HG02852 (cell line): ENCODE results near the gene RANBP2.

Experiments used
- ATAC-seq: cut with Tn5 transposase; IDR thresholded peaks from one replicate; pipeline ENCODE4 v1.9.1; 2021; ENCODE audit warnings: mild to moderate bottlenecking, moderate library complexity; ENCODE audit not compliant: unreplicated experiment

The RANBP2 gene

DNA sequence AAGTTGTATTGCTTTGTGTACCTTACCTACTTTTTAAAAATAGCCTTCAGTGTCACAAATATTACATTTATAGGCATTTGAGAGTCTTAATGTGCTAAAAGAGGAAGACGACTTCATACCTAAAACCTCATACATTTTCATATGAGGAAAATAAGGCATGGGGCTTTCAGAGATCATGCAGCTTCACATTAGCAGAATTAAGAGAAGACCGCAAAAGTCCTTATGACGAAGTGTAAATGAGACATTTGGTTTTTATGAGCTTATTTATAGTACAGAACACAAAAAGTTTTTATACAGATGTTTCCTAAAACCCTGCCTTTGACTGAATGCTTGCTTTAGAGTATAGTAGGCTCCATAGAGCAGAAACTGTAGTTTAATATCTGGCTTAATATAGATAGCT is 57.2 kb downstream of the RANBP2 start:
- ATAC-seq: peak; percentile 84

DNA sequence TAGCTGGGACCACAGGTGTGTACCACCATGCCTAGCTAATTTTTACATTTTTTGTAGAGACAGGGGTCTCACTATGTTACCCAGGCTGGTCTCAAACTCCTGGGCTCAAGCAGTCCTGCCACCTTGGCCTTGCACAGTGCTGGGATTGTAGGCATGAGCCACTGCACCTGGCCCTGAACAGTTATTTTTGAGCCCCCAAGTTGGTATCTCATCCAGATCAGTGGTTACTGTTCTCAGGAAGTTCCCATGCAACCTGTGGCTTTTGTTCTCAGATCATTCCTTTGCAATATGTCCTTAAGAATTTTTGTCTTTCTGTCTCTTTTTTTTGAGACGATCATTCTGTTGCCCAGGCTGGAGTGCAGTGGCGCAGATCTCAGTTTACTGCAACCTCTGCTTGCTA is 59.6 kb downstream of the RANBP2 start:
- ATAC-seq: no peak

GRCh38 chr2:108786008-108786353 is 66.7 kb downstream of the RANBP2 start:
- no peak for ATAC-seq

DNA sequence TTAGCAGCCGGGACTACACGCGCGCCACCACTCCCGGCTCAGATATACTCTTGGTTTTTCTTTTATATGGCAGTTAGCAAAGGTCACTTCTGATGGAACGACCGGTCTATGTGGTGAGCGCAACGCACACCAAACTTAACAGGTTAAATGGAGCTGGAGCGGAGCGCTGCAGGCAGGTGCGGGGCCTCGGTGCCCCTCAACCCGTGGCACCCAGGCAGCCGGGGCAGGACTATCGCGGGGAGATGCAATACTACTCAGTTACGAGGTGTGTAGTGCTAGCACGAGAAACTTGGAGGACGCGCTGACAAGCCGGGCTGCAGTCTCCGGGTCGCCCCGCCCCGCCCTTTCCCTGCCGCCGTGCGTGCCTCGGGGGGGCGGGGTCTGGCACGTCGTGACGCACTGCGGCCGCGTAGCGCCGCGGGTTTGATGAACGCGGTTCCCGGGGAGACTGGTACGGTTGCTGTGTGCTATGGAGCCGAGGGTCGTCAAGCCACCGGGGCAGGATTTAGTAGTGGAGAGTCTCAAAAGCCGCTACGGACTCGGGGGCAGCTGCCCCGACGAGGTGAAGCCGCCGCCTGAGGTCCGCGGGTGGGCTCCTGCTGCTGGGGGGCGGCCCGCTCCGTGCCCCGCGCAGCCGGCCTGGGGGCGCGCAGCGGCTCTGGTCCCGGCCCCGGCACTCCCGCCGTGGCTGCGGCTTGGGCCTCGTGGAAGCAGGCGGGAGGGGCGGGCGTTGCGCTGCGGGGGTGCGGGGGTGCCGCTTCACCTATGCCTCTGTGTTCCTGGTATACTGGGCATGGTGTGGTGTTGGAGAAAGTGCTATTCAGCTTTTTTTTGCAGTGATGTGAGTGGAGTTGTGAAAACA is 67.3 kb downstream of the RANBP2 start, which contains the start of gene CCDC138:
TSS of gene CCDC138 (plus strand) at position 418 of the 862 bp plus-strand sequence. CDS start at position 470, 52 bp downstream.
- peak; percentile 96 for ATAC-seq

DNA sequence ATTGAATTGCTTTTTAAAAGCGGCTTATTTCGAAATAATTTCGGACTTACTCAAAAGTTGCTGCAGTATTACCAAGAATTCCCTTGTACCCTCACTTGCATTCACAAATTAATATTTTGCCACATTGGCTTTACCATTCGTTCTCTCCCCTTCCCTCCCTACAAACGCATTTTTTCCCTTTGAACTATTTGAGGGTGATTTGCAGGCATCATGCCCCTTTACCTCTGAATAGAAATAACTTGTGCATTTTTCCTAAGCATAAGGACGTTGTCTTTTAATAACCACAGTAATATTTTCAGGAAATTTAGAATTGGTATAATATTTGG is 67.9 kb downstream of the RANBP2 start:
- ATAC-seq: no peak

DNA sequence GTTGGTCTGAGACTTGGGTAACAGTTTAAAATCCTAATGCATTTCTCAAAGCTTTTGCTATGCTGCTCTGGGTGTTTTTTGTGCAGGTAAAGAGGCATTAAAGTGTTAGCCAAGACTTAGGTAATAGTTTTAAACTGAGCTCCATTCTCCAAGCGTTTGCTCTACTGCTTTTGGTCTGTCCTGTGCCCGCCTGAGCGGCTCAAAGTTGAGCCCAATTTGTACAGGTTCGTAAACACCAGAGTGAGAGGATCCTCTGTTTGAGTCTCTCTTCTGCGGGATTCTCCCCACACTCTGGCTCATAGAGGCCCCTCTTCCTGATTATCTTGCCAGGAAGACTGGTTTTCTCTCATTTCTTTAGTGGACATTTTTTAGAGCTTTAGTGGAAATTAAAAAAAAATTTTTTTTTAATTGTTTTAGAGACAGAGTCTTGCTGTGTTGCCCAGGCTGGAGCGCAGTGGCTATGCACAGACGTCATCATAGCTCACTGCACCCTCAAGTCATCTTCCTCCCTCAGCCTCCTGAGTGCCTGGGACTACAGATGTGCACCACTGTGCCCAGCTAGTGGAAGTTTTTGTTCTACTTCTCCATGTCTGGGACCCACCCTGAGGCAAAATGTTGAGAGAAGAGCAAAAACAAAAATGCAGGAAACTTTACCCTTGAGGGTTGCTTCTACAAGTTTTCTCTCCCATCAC is 83.9 kb downstream of the RANBP2 start:
- no peak for ATAC-seq

DNA sequence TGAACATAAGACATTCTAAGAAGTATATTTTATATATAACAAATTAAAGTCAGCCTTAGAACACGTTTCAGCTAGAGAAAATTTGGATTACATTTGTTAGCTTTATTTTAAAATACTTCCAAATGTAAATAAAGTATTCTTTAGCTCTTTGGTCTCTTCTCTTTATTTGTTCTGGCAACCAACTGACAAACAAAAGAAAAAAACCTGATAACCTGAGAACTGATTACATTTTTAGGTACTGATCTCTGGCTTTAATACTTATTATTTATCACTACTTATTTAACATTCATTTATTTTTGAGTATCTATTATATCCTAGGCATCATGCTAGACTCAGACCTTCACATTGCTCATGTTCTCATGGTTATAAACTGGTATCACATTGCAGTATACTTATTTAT is 85.8 kb downstream of the RANBP2 start:
- ATAC-seq: no peak

- ATAC-seq: no peak
Observed at GRCh38 chr2:108805782-108806181, 86.5 kb downstream of the RANBP2 start.

- ATAC-seq: no peak
Observed at GRCh38 chr2:108806371-108807113, 87.3 kb downstream of the RANBP2 start.

- no peak for ATAC-seq
Observed at GRCh38 chr2:108809936-108810335, 90.7 kb downstream of the RANBP2 start.

- no peak for ATAC-seq
Observed at GRCh38 chr2:108810993-108811957, 92.0 kb downstream of the RANBP2 start.

- ATAC-seq: no peak
Observed at GRCh38 chr2:108813732-108814131, 94.5 kb downstream of the RANBP2 start.

GRCh38 chr2:108820482-108820881 is 101.2 kb downstream of the RANBP2 start:
- no peak for ATAC-seq

DNA sequence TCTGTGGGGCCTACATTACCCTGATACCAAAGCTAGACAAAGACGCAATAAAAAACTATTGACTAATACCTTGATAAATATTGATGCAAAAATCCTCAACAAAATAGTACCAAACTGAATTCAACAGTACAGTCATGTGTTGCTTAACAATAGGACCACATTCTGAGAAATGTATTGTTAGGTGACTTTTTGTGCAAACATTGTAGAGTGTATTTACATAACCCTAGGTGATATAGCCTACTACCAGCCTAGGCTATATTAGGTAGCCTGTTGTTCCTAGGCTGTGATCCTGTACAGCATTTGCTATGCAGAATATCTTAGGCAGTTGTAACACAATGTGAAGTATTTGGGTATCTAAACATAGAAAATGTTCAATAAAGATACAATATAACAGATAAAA is 104.0 kb downstream of the RANBP2 start:
- no peak for ATAC-seq

GRCh38 chr2:108824316-108825070 is 105.2 kb downstream of the RANBP2 start:
- ATAC-seq: no peak

DNA sequence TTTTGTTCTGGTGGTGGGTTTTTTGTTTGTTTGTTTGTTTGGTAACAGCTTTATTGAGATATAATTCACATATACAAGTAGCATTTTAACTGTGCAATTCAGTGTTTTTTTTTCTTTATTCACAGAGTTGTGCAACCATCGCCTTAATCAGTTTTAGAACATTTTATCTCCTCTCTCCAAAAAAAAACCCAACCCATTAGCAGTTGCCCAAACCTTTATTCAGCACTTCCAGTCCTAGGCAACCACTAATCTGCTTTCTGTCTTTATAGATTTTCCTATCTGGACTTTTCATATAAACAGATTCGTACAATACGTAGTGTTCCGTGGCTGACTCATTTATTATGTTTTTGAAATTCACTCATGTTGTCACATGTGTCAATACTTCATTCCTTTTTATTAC is 106.0 kb downstream of the RANBP2 start:
- no peak for ATAC-seq

DNA sequence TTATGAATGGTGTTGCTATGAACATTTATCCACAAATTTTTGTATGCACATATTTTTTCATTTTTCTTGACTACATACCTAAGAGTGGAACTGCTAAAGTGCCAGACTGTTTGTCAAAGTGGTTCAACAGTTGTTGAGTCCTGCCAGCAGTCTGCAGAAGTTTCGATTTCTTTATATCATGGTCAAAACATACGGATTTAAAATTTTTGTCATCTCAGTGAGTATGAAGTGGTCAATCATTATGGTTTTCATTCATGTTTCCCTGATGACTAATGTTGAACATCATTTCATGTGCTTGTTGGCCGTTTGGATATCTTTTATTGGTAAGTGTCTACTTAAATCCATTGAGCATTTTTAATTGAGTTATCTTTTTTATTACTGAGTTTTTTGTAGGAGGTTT is 106.5 kb downstream of the RANBP2 start:
- ATAC-seq: no peak

DNA sequence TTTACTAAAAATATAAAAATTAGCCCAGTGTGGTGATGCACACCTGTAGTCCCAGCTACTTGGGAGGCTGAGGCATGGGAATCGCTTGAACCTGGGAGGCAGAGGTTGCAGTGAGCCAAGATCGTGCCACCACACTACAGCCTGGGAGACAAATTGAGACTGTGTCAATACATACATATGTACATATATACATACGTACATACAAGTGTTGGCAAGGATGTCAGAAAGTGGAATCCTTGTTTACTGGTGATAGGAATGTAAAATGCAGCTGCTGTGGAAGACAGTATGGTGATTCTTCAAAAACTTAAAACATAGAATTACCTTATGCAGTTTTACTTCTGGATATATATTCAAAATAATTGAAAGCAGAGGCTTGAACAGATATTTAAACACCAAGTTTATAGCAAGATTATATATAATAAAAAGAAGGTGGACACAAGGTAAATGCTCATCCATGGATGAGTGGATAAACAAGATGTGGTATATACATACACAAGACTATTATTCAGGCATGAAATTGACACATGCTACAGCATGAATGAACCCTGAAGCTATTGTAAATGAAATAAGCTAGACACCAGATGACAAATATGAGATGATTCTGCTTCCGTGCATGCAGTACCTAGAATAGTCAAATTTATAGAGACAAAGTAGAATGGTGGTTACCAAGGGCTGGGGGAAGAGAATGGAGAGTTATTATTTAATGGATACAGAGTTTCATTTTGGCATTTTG is 110.5 kb downstream of the RANBP2 start:
- no peak for ATAC-seq

DNA sequence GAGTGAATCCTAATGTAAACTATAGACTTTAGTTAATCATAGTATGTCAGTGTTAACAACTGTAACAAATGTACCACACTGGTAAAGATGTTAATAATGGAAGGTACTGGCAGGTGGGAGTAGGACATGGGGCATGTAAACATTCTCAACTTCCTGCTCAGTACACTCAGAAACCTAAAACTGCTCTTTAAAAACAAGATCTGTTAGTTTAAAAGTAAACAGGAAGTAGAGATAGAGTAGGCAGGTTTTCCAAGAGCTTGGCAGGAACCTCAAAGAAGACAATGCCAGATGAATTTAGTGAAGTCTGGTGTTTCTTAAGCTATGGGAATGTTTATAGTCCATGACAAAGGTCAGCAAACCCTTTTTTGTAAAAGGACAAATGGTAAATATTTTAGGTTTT is 113.9 kb downstream of the RANBP2 start:
- ATAC-seq: no peak
